GM19438 (cell line): ENCODE results near the gene RBM44.

Experiments used
- ATAC-seq: cut with Tn5 transposase; IDR thresholded peaks from one replicate; pipeline ENCODE4 v1.9.1; 2021; ENCODE audit warnings: low read depth; ENCODE audit not compliant: unreplicated experiment

RBM44 gene

DNA sequence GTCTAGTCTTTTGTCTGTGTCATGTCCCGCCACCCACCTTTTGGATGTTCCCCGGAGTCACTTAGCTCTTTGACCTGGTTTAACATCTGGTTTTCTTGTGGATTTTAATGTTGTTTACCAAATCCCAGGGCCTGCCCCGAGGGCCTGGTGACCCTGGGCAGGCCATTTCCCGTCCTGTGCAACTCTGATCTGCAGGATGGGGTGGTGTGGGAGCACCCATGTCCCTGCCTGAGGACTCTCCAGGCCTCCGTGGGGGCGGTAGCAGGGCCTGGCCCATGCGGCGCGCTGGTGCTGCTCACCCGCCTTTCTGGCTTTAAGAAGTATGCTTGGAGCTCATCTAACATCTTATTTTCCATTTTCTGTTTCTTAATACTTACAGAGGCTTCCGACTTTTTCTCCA, 71.5 kb downstream of the RBM44 start:
- ATAC-seq, result no peak

DNA sequence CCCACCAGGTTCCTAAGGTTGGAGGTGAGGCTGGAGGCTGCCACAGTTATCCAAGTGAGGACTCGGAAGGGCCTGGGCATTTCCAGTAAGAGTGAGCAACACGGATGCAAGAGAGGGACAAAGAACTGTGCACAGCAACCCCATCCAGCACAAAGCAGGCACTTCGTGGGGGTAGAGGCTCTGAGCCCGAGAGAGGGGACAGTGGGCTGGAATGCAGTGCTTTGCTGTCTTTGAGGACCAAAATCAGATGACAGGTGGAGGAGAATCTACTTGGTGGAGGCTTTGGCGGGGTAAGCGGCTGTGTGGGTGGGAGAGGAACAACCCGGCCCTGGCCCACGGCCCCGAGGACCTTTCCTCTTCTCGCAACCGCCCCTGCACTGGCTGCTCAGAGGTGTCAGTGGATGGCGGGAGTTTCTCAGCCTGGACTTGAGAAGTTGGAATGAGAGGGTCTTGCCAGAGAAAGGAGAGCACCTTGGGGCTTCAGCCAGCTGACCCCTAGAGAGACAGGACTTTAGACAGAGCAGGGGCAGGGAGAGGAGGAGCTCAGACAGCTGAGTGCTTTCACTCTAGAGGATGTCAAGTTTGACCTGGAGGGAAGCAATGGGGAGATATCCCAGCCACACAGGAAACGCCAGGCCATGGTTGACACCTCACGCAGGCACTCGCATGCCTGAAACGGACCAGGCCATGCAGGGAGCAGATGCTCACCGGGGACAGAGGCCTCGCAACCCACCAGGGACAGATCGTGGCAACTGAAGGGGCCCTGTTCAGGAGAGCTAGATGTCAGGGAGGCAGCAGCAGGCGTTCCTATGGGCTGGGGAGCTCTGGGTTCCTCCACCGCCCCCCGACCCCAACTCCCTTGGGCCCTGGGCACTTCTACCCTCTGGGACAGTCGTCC, 72.4 kb downstream of the RBM44 start:
- ATAC-seq, result no peak

DNA sequence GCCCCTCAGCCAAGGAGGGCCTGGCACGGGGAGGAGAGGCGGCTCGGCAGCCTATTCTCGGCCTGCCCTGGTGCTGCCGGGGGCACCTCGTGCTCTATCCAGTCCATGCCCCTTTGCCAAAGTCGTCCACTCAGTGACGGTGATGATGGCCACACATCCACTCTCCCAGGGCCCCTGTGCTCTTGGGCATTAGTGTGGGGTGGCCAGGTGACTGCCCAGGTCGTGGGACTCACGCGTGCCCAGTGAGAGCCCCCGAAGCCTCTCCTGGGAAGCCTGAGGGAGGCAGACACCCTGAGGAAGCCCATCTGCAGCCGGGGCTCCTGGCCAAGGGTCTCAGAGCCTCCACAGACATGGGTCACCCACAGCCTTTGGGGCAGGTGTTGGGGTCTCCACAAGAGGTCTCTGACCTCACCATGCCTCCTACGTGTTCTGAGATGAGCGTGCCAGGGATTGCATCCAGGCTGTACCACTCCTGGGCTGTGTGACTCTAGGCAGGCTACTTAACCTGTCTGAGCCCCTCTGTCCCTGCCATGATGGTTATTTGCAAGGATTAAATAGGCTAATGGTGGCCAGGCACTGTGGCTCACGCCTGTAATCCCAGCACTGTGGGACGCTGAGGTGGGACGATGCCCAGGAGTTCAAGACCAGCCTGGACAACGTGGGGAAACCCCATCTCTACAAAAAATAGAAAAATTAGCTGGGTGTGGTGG, 73.8 kb downstream of the RBM44 start:
- no peak for ATAC-seq

DNA sequence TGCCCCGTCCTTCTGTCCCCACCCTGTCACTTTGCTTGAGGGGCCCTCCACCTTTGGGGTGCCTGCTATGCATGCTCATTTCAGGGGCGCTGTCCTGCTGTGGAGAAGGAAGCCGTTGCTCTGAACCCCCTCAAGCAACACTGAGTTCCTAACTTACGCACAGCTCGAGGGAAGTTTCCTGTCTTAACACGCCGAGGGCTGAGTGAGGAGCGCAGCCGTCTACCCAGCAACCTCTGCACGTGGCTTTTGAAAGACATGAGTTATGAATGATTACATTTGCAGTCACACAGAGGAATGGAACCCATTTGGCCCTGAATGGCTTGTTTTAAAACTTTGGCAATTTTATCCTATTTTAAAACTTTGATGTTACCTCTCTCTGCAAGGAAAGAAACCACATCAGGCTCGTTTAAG, 74.8 kb downstream of the RBM44 start:
- ATAC-seq, result no peak

DNA sequence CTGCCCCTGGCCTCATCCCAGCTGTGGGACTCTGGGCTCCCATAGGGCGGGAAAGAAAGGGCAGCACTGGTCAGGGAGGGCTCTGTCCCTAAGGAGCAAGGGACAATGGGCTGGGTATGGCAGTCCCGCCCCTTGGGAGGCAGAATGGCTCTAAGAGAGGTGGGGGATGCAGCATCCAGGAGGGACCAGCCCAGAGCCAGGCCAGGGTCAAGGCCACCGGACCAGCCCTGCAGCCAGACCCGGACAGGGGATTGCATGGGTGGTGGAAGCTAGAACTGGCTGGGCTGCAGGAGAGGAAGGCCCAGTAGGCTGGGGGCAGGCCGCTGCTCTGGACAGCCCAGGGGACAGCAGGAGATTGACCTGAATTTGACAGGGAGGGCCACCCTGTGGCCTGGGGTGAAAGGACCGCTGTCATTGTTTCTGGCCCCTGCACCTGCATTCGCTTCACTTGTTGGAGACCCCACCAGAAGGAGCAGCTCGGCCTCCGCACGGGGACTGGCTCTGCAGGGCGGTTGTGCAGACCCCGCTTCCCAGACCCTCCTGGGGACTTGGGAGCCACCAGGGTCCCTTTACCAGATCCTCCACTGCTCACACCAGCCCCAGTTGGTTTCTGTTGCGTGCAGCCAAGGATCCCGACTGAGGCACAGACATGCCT, 75.4 kb downstream of the RBM44 start:
- ATAC-seq, result no peak

DNA sequence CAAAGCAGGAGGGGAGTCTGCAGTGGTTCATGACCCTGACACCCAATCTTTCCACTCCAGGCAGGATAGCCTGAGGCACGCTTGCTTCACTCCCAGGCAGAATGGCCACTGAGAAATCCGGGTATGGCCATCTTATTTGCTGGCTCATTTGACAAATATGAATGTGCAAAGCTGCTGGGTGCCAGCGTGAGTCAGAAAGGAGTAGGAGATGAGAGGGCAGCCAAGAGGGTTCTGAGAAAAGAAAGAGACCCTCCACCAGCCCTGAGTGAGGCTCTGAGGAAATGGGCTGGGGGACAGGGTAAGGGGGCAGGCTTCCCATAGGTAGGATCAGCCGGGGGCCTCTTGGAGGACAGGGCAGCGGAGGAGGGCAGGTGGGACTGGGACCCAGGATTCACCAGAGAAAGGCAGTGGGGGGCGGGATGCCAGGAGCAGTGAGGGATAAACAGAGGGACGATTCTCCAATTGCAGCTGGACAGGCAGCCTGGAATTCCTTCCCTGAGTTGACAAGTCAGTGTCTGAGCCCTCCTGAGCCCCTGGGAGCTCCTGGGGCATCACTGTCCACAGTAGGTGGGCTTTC, 76.1 kb downstream of the RBM44 start:
- ATAC-seq, result no peak

DNA sequence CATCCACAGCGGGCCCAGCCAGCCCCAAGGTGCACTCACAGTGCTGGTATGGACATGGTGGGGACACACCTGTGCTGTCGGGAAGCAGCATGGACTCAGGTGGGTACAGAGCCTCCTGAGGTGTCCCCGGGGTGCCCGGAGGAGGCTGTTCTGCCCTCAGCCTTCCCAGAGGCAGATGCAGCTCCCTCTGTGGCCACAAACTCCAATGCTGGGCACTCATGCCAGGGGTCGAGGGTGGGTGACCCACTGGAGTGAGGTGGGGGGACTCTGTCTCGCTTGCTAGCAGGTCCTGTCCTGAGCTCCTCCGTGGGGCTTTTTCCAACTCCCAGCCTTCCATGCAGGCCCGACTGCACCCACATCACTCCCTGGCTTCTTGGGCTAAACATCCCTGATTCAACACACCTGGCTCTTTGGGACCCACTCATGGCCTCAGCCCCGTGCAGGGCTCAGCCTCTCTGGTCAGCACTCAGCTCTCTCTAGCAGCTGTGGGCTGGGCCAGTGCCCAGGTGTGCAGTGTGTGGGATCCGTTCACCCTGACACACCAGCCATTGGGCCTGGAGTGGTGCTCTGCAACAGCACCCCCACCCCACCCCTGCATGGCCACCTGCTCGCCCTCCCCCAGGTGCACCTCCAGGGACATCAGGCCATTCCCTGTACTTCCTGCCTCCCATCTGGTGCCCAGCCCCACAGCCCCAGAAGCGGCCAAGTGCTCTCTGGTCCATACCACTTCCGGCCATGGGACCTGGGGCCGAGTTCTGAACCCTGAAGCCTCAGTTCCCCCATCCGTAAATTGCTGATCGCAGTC, 76.9 kb downstream of the RBM44 start:
- no peak for ATAC-seq

DNA sequence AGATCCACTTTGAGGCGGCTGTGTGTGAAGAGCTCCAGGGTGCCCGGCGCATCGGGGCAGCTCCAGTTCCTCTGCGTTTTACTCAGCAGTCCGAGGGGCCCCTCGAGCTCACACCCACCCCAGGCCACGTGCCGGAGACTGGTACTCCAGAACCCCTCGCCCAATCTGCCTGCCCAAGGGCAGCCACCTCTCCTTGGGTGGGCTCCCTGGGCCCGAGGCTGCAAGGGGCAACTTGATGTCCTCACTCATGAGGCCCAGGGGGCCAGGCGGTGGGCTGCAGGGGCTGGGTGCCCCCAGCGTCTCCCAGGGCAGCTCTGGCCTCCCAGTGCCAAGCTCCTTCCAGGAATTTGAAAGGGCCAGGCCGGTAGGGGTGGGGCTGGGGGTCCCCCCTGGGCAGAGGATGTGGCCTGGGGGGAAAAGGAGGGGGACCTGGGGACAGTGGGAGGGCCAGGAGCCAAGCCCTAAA, 77.5 kb downstream of the RBM44 start:
- ATAC-seq, result no peak

DNA sequence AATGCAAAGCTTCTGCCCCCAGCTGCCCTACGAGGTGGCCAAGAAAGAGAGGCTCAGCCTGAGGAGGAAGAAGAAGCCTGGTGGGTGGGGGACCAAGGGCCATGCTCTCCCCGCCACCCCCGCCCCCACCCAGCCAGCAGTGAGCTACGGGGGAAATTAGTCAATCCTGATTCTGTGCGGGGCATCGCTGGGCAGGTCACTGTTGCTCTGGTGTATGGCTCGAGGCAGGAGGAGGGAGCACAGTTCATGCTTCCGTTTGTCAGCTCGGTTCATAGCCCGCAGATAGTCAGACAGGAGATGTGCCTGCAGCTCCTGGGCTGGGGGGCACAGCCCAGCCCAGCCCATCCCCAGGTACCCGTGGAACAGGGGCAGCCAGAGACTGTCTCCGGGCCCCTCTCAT, 78.0 kb downstream of the RBM44 start:
- no peak for ATAC-seq

DNA sequence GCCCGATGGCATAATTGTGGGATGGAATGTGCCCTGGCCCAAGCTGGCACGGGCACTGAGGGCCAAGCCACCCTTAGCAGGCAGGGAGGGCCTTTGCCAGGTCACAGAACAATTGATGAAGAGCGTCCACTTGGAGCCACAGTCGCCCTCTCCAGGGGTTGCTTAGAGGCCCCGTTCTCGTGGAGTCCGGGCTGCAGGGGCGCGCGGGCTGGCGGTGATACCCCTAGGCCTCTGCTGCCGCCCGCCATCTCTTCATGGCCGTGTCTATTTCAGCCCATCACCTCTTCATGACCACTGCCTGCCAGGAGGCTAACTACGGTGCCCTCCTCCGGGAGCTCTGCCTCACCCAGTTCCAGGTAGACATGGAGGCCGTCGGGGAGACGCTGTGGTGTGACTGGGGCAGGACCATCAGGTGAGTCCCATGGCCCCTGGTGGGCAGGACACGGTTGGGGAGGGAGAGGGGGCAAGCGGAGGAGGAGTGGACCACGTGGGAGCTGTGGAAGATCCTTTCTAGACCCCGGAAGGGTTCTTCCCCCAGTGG, 78.4 kb downstream of the RBM44 start:
- ATAC-seq, result no peak

DNA sequence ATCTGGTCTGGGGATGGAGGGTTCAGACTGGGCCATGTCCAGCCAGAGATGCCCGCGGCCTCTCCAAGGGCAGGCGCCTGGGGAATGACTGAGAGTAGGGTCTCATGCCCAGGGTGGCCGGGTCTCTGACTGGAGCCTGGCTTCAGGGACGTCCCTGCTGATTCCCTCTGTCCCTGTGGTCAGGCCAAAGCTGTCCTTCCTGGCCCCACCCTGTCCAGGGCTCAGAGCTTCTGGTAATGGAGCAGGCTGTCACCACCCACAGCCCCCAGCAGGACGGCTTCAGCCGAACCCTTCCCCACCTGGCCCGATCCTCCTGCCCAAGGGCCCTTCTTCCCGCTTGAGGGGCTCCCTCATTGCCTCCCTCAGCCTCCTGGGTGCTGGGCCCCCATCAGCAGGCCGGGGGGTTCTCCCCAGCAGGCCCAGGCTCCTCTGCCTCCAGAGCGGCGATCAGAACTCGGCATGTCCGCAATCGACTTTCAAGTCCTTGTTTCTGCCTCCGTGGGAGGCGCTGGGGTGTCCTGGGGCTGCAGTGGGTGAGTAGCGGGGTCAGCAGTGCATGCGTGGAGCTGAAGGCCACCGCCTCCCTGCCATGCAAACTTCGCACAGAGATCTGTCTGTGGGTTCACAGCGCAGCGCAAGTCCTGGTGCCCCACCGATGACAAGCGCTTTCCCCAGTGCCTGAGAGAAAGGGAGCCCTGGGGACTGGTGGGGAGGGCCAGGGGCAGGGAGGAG, 79.2 kb downstream of the RBM44 start:
- no peak for ATAC-seq

DNA sequence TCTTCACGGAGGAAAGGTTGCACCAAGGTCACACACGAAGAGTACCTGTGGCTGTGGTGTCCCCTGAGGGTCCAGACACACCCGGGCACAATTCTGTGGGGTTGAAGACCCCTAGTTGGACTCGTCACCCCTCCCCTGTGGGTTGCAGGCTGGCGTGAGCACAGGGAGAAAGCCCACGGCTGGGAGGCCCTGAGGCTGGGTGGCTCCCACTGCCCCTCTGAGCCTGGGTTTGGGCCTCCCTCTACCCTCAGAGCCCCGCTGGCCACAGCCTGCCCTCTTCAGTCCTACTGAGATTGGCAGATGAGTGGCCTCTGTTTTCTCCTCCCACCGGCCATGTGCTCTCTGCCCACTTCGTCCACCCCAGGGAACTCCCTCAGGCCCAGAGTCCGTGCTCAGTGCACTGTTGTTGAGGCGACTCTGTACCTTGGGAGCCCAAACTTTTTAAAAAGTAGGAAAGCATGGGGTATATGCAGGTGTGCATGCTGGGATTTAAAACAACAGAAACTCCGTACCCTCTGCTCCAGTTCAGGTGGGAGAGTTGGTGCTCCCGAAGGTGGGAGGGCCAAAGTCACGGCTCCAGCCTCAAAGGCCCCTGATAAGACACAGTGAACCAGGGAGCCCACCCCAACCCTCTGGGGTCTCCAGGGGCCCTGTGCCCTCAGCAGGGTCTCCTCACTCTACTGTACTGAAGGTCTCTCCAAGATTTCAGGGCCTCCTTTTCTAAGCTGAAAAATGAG, 79.9 kb downstream of the RBM44 start:
- ATAC-seq, result no peak

DNA sequence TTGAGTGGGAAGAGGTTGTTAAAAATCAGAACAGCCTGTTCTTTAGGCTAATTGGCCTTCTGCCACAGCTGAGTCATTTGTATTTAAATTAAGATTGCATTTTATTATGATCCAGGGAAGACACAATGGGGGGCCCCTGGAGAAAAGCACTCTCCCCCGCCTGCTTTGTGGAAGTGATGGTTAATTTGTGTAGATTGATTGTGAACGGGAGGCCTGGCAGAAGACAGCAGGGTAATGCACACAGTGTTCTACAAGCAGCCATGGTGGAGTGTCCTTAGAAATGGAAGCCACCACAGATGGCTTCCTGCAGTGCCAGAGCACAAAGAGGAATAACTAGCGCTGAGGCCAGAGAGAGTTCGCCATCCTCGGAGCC, 80.5 kb downstream of the RBM44 start:
- no peak for ATAC-seq

DNA sequence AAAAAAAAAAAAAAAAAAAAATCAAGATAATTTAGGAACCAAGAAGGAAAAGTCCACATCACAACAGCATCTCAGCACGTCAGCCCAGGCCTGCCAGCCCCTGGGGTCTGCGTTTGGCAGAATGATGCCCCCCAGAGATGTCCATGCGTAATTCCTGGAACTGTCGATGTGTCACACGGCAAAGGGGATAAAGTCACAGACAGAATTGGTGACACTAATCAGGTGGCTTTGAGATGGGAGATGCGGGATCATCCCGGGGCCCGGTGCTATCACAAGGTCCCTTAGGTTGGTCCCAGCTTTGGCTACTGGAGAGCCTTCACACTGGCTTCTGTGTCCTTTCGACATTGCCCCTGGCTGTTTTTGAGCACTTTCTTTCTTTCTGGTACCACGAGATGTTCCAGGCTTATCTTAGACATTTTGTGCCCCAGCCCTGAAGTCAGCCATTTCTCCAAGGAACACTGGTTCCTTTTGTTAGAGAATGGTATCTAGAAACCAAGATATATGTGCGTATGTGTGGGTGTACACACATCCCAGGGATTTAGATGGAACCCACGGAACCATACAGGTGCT, 81.5 kb downstream of the RBM44 start:
- ATAC-seq, result no peak

DNA sequence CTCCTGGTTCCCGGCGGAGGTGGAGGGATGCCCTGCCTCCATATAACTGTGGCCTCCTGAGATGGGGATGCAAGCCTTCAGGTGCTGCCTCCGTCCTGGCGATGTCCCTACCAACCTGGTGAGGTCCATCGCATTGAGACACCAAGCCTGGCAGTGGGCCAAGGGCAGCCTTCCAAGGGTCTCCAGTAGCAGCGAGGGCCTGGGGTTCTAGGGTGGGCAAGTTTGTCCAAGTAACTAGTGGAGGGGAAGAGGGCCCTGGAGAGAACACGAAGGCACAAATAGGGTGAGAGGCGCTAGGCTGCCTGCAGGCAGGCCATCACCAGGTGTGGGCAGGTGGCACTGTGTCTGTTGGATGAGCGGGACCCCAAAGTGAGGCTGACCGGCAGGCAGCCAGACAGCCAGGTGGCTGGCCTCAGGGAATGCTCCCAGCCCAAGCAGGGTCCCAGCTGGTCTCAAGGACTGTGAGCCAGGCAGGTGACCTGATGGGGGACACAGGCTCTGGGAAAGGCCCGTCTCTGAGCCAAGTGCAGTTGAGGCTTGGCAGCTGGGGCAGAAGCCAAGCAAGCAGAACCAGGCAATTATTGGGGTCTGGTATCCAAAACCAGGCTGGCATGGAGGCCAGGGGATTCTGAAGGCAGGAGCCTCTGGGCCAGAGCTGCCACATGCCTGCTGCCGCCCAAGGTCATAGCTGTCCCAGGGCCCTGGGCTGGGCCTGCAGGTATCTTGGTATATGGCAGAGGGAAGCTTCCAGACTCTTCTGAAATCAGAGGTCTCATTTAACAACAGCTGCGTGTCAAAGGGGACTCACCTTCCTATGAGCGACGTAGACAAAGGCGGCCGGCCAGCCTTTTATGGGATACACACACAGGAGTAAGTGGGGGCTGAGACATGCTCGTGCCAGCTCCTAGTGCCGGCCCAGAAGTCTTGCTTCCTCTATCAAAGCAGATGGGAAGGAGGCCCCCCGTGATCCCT, 84.2 kb downstream of the RBM44 start:
- ATAC-seq, result no peak

DNA sequence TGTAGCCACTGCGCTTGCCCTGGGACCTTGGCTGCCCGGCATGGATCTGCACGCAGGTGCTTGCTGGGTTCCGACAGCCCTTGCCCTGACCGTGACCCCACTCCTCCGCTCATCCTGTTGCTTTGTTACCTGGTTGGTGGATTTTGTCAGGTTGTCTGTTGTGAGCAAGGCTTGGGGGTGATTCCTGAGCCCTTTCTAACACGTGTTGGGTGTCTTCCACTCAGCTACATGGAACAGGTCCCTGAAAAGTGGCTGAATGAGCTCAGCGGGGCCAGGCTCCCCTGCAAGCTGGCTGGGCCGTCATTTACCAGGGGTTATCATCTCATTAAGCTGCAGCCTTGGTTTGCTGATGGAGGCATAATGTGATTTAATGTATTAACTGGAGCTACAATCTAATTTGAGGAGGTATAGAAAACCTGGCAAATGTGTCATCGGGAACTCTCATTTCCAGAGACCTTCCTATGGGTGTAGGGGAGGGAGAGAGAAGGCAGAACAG, 85.4 kb downstream of the RBM44 start:
- ATAC-seq, result no peak

DNA sequence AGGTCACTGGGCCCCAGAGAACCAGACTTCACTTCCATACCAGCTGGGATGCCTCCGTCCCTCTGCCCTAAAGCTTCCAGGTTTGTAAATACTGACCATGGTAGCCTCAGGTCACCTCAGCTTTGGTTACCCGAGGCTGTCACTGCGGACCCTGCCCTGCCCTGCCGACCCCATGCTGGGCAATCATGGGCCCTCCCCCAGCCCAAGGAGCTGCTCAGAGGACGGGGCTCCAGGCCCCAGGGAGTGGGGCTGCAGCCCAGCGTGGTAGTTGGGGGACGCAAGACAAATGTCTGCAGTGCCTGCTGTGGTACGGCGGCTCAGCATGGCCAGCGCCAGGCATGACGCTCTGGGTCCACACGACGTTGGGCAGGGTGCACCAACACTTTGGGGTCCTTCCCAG, 86.1 kb downstream of the RBM44 start:
- ATAC-seq, result no peak
